Prostate gland (tissue), 2 donors: ENCODE results near the gene STX12.

Experiments
- POLR2A ChIP-seq: fragments of 450-650 bp; IDR thresholded peaks from one replicate; pipeline ENCODE4 v1.6.1; 2016; ENCODE audit warnings: antibody characterized with exemption, mild to moderate bottlenecking
- TF ChIP-seq, protein P1 (sequence below), 4 experiments: fragments of 200-600 bp in 2 of 4; fragments of 450-650 bp in 2 of 4; sonication (generic) in 2 of 4; IDR thresholded peaks; 1 replicate in 3 of 4; 2 replicates in 1 of 4; pipeline ENCODE4 v1.5.1; 2016 to 2019; ENCODE audit warnings: antibody characterized with exemption in 4 of 4, mild to moderate bottlenecking in 2 of 4, moderate library complexity in 2 of 4

DNA sequence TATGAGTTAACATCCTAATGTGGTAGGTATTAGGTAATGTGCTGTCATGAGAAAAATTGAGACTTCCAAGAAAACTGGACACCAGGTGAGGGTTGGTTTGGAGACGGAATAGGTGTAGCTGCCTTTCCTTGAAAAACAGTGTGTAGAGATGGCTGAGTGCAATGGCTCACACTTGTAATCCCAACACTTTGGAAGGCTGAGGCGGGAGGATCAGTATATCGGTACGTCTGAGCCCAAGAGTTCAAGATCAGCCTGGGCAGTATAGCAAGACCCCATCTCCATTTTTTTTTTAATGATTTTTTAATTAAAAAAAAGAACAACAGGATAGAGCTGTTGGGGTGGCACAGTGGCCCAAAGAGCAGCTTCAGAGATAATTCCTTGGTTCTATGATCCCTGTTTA, 50.8 kb downstream of the STX12 start:
- TF ChIP-seq POLR2A: no peak
- TF ChIP-seq, protein P1, sequence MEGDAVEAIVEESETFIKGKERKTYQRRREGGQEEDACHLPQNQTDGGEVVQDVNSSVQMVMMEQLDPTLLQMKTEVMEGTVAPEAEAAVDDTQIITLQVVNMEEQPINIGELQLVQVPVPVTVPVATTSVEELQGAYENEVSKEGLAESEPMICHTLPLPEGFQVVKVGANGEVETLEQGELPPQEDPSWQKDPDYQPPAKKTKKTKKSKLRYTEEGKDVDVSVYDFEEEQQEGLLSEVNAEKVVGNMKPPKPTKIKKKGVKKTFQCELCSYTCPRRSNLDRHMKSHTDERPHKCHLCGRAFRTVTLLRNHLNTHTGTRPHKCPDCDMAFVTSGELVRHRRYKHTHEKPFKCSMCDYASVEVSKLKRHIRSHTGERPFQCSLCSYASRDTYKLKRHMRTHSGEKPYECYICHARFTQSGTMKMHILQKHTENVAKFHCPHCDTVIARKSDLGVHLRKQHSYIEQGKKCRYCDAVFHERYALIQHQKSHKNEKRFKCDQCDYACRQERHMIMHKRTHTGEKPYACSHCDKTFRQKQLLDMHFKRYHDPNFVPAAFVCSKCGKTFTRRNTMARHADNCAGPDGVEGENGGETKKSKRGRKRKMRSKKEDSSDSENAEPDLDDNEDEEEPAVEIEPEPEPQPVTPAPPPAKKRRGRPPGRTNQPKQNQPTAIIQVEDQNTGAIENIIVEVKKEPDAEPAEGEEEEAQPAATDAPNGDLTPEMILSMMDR (IDR thresholded peaks at IDR 0.05): no peak
